SU-DHL-6 (cell line): Measurements from ENCODE around the gene FOXO6.

Experiments
- H2AFZ ChIP-seq: fragments of 200-600 bp; sonication (generic); 2 replicates; pipeline ENCODE4 v1.6.1; 2014; ENCODE audit warnings: low read depth, mild to moderate bottlenecking, moderate library complexity, mixed read lengths, antibody characterized with exemption, low read length; ENCODE audit not compliant: severe bottlenecking
- H3F3A ChIP-seq: fragments of 200-600 bp; shearing (Covaris generic); 2 replicates; pipeline ENCODE4 v1.6.0; 2016; ENCODE audit warnings: antibody characterized with exemption, mild to moderate bottlenecking; ENCODE audit not compliant: insufficient read depth
- H3K27ac ChIP-seq: fragments of 200-600 bp; sonication (generic); 2 replicates; pipeline ENCODE4 v1.5.1; 2016; ENCODE audit warnings: low read depth, mild to moderate bottlenecking, low read length, moderate library complexity, mixed read lengths
- H3K27me3 ChIP-seq: fragments of 200-600 bp; sonication (generic), shearing (Covaris generic); 2 replicates; pipeline ENCODE4 v1.6.0; 2014; ENCODE audit warnings: mild to moderate bottlenecking, low read length
- H3K36me3 ChIP-seq: fragments of 200-600 bp; sonication (generic); 2 replicates; pipeline ENCODE4 v1.6.1; 2014; ENCODE audit warnings: mild to moderate bottlenecking, low read length, mixed read lengths
- H3K4me2 ChIP-seq: fragments of 300-600, 200-600 bp; shearing (Covaris generic), sonication (generic); 2 replicates; pipeline ENCODE4 v1.6.0; 2014; ENCODE audit warnings: low read length, low read depth, mild to moderate bottlenecking; ENCODE audit not compliant: poor library complexity, severe bottlenecking
- H3K4me3 ChIP-seq: fragments of 200-600 bp; sonication (generic); 2 replicates; pipeline ENCODE4 v1.5.1; 2014; ENCODE audit warnings: antibody characterized with exemption, low read length, mild to moderate bottlenecking, mixed read lengths; ENCODE audit not compliant: insufficient read depth, poor library complexity, severe bottlenecking
- H3K79me2 ChIP-seq: fragments of 200-600 bp; sonication (generic); 2 replicates; pipeline ENCODE4 v1.6.1; 2014; ENCODE audit warnings: mild to moderate bottlenecking, low read length, moderate library complexity; ENCODE audit not compliant: insufficient read depth
- H3K9ac ChIP-seq: fragments of 200-600 bp; sonication (generic); 2 replicates; pipeline ENCODE4 v1.7.0; 2014; ENCODE audit warnings: mild to moderate bottlenecking, low read length
- H3K9me2 ChIP-seq: fragments of 200-600 bp; sonication (generic); replicated peaks from 2 replicates; pipeline ENCODE4 v1.6.1; 2014; ENCODE audit warnings: low read length; ENCODE audit not compliant: insufficient read depth
- H3K9me3 ChIP-seq: fragments of 200-600 bp; sonication (generic); 2 replicates; pipeline ENCODE4 v1.6.1; 2014; ENCODE audit warnings: low read length, mixed read lengths; ENCODE audit not compliant: insufficient read depth
- H4K20me1 ChIP-seq: fragments of 200-600 bp; sonication (generic); 2 replicates; pipeline ENCODE4 v1.6.1; 2014; ENCODE audit warnings: low read depth, mild to moderate bottlenecking, antibody characterized with exemption, low read length, moderate library complexity, mixed read lengths
- EZH2phosphoT487 ChIP-seq: fragments of 200-600 bp; sonication (generic), shearing (Covaris generic); conservative IDR thresholded peaks from 2 replicates; pipeline ENCODE4 v1.6.1; 2018; ENCODE audit warnings: mild to moderate bottlenecking, antibody characterized with exemption, low read length, moderate library complexity, mixed read lengths
- TF ChIP-seq, protein P1 (sequence below): fragments of 200-600 bp; sonication (generic); IDR thresholded peaks from one replicate; pipeline ENCODE4 v1.5.1; 2017; ENCODE audit warnings: antibody characterized with exemption, mild to moderate bottlenecking, low read length, moderate library complexity; ENCODE audit not compliant: insufficient read depth, poor library complexity, severe bottlenecking

The FOXO6 gene

DNA sequence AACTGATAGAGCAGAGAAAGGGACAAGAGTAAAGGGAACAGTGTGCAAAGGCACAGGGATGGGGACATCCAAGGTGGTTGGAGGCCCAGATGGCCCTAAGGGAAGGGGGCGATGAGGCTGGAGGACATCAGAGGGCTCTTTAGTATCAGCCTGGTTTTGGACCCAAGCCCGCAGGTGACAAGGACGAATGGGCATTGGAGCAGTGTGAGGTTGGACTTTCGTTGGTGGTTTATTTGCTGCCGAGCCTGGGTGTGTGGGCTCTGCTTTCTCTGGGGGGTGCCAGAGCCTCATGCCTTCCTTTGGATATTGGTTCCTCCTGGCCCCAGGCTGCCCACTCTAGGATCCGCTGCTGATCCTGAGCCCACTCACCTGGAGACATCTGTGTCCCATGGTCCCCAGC, 12.1 kb downstream of the FOXO6 start:
- H4K20me1 ChIP-seq, result no peaks in the 10 kb centered on the region
- TF ChIP-seq, protein P1, sequence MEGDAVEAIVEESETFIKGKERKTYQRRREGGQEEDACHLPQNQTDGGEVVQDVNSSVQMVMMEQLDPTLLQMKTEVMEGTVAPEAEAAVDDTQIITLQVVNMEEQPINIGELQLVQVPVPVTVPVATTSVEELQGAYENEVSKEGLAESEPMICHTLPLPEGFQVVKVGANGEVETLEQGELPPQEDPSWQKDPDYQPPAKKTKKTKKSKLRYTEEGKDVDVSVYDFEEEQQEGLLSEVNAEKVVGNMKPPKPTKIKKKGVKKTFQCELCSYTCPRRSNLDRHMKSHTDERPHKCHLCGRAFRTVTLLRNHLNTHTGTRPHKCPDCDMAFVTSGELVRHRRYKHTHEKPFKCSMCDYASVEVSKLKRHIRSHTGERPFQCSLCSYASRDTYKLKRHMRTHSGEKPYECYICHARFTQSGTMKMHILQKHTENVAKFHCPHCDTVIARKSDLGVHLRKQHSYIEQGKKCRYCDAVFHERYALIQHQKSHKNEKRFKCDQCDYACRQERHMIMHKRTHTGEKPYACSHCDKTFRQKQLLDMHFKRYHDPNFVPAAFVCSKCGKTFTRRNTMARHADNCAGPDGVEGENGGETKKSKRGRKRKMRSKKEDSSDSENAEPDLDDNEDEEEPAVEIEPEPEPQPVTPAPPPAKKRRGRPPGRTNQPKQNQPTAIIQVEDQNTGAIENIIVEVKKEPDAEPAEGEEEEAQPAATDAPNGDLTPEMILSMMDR, result no peak
- TF ChIP-seq EZH2phosphoT487, result no peak
- no peaks in the 10 kb centered on the region for H3K79me2 ChIP-seq
- H3K9me3 ChIP-seq, result no peaks in the 10 kb centered on the region
- no peaks in the 10 kb centered on the region for H3K9me2 ChIP-seq
- no peak overlapping the region for H2AFZ ChIP-seq
- H3K27ac ChIP-seq, result no peak overlapping the region
- no peak overlapping the region for H3K4me3 ChIP-seq
- no peaks in the 10 kb centered on the region for H3F3A ChIP-seq
- no peaks in the 10 kb centered on the region for H3K36me3 ChIP-seq
- no peaks in the 10 kb centered on the region for H3K27me3 ChIP-seq
- no peak overlapping the region for H3K4me2 ChIP-seq
- H3K9ac ChIP-seq, result no peak overlapping the region

DNA sequence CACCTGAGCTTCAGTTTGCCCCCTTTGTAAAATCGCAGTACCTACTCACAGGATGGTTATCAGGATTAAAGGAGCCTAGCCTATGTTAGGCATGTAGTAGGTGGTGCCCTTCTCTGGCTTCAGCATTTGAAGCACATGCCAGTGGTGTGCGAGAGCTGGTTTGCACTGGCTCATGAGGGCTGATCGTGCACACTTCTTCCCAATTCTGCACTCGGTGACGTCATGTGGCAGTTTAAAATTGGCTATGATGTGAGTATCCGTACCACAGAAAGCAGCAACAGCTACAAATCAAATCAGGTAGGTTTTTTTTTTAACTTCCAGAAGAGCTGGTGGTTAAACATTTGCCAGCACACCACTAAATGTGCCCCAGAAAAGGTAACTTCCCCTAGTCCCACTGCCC, 13.5 kb downstream of the FOXO6 start:
- no peaks in the 10 kb centered on the region for H3F3A ChIP-seq
- no peaks in the 10 kb centered on the region for H3K9me3 ChIP-seq
- TF ChIP-seq, protein P1, result no peak
- H3K36me3 ChIP-seq, result no peaks in the 10 kb centered on the region
- H3K9me2 ChIP-seq, result no peaks in the 10 kb centered on the region
- H3K9ac ChIP-seq, result no peak overlapping the region
- no peak overlapping the region for H3K27ac ChIP-seq
- no peaks in the 10 kb centered on the region for H3K79me2 ChIP-seq
- H3K4me3 ChIP-seq, result no peak overlapping the region
- H3K4me2 ChIP-seq, result no peak overlapping the region
- no peaks in the 10 kb centered on the region for H4K20me1 ChIP-seq
- no peaks in the 10 kb centered on the region for H3K27me3 ChIP-seq
- H2AFZ ChIP-seq, result no peak overlapping the region

DNA sequence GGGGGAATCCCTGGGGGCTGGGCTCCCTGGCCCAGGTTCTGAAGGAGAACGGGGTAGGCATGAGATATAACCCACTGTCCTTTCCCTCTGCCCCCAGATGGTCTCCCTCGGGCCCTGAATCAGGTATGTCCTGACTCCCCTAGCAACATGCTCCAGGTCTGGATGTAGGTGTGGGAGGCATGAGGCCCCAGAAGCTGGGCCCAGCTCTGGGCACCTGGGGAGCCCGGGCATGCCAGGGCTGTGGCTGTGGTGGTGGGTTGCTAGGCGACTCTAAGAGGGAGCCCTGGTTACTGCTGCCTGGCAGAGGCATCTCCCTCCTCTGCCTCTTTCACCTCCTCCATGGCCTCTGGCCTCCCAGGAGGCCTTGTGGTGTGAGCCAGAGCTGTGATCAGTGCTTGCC, 16.2 kb downstream of the FOXO6 start:
- Histone ChIP-seq H3K4me3 (no peak overlapping the region), H3K79me2 (no peaks in the 10 kb centered on the region), H4K20me1 (no peaks in the 10 kb centered on the region), H3K27me3 (no peaks in the 10 kb centered on the region), H3K9me2 (no peaks in the 10 kb centered on the region), H2AFZ (no peak overlapping the region), H3K9ac (no peak overlapping the region), H3K9me3 (no peaks in the 10 kb centered on the region), H3K27ac (no peak overlapping the region), H3F3A (no peaks in the 10 kb centered on the region), H3K36me3 (no peaks in the 10 kb centered on the region), H3K4me2 (no peak overlapping the region)
- TF ChIP-seq EZH2phosphoT487, result no peak
- TF ChIP-seq, protein P1, result no peak

DNA sequence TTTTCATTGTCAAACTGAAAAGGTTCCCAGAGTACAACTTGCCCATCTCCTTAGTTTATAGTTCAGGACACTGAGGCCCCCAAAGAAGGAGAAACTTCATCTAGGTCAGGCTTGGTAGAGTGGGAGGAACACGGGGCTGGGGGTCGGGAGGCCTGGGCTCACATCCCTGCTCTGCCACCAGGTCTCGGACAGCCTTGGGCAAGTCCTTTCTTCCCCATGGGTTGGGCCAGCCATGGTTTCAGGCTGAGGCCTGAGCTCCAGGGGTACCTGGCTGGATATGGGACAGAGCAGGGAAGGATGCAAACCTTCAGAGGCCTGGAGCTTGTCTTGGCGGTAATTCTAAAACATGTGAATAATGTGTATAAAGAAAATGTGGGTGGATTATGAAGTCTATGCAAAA, 17.0 kb downstream of the FOXO6 start:
- Histone ChIP-seq H3K4me3 (no peak overlapping the region), H3K4me2 (no peak overlapping the region), H3K9me3 (no peaks in the 10 kb centered on the region), H2AFZ (no peak overlapping the region), H3K27me3 (no peaks in the 10 kb centered on the region), H3K36me3 (no peaks in the 10 kb centered on the region), H4K20me1 (no peaks in the 10 kb centered on the region), H3K9ac (no peak overlapping the region), H3K27ac (no peak overlapping the region), H3F3A (no peaks in the 10 kb centered on the region), H3K9me2 (no peaks in the 10 kb centered on the region), H3K79me2 (no peaks in the 10 kb centered on the region)
- TF ChIP-seq, protein P1, result no peak
- no peak for TF ChIP-seq EZH2phosphoT487
